ENCODE measurements around the gene AK5.

AK5 gene

GRCh38 chr1:77281491-77282186 is at the start of gene AK5:
TSS of gene AK5 (plus strand) at chr1:77282019. CDS start at chr1:77282314, 295 bp downstream.
- no peak for DNase-seq

- DNase-seq = no peak
These were observed 49.0 kb upstream of the AK5 start for GRCh38 chr1:77232829-77233228.

- DNase-seq = no peak
These were observed 47.7 kb upstream of the AK5 start for GRCh38 chr1:77234096-77234495.

GRCh38 chr1:77234943-77235342 is 46.9 kb upstream of the AK5 start:
- DNase-seq = no peak

- DNase-seq = no peak
These were observed 43.4 kb upstream of the AK5 start for GRCh38 chr1:77238462-77238861.

GRCh38 chr1:77239311-77239710 is 42.5 kb upstream of the AK5 start:
- DNase-seq = no peak

- no peak for DNase-seq
These were observed 36.0 kb upstream of the AK5 start for GRCh38 chr1:77245830-77246229.

GRCh38 chr1:77250126-77250525 is 31.7 kb upstream of the AK5 start:
- no peak for DNase-seq

- no peak for DNase-seq
These were observed 28.6 kb upstream of the AK5 start for GRCh38 chr1:77253211-77253610.

GRCh38 chr1:77263708-77264107 is 18.1 kb upstream of the AK5 start:
- DNase-seq = no peak

- DNase-seq = no peak
These were observed 16.6 kb upstream of the AK5 start for GRCh38 chr1:77265180-77265579.

GRCh38 chr1:77267035-77267434 is 14.8 kb upstream of the AK5 start:
- DNase-seq = no peak

GRCh38 chr1:77271852-77272580 is 9.8 kb upstream of the AK5 start:
- no peak for DNase-seq

- DNase-seq = no peak
These were observed 7.9 kb upstream of the AK5 start for GRCh38 chr1:77273891-77274290.

- no peak for DNase-seq
These were observed 6.6 kb upstream of the AK5 start for GRCh38 chr1:77275194-77275593.

GRCh38 chr1:77276941-77277340 is 4.9 kb upstream of the AK5 start:
- DNase-seq = no peak

- no peak for DNase-seq
These were observed 1.9 kb upstream of the AK5 start for GRCh38 chr1:77279929-77280328.

- no peak for DNase-seq
These were observed 857 bp upstream of the AK5 start for GRCh38 chr1:77280962-77281361.

- DNase-seq = no peak
These were observed 507 bp downstream of the AK5 start for GRCh38 chr1:77282187-77282865.

- no peak for DNase-seq
These were observed 1.2 kb downstream of the AK5 start for GRCh38 chr1:77282866-77283539.

GRCh38 chr1:77283701-77284425 is 2.0 kb downstream of the AK5 start:
- no peak for DNase-seq

- no peak for DNase-seq
These were observed 5.7 kb downstream of the AK5 start for GRCh38 chr1:77287535-77287934.

GRCh38 chr1:77288275-77288674 is 6.5 kb downstream of the AK5 start:
- DNase-seq = no peak
